GM21423 (cell line): Measurements from ENCODE around the gene TERB1.

ENCODE experiments used
- ATAC-seq: cut with Tn5 transposase; IDR thresholded peaks from one replicate; pipeline ENCODE4 v1.9.1; 2021; ENCODE audit warnings: mild to moderate bottlenecking, moderate library complexity; ENCODE audit not compliant: unreplicated experiment

TERB1 gene

GRCh38 chr16:66750279-66751052 is 50.9 kb downstream of the TERB1 start:
- ATAC-seq = no peak

DNA sequence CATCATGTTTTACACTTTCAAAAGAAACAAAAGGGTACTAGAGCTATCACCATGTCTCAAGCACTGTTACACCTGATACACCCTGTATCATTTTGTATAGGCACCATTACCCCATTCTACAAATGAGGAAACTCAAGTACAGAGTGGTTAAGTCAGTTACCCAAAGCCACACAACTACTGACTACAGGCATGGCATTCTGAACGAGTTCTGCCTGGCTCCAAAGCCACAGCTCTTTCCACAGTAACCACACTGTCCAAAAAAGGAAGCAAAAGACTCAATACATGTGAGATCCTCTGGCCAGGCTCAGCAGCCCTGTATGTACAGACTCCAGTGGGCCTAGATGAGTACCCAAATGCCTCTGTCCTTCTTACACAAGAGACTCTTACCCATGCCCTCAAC is 54.7 kb downstream of the TERB1 start:
- ATAC-seq = peak; percentile 54

DNA sequence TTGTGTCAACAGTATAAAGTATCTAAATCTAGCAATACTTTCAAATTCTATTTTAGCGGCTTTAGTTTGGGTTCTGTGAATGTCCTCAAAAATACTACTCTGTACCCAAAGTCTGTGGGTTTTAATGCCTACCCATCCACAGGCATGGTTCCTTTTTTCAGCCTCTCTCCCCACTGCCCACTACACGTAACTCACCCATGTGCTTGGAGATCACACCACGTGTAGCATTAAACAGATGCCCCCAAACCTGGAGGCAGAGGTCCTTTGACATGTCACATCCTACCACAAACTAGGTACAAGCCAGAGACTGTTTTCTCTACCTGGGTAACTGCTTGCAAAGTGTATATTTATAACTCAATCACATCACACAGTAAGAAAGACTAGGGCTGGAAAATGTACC is 55.3 kb downstream of the TERB1 start:
- no peak for ATAC-seq

- ATAC-seq = no peak
Observed at GRCh38 chr16:66741950-66742808, 59.2 kb downstream of the TERB1 start.

GRCh38 chr16:66741169-66741900 is 60.0 kb downstream of the TERB1 start:
- no peak for ATAC-seq

- ATAC-seq = no peak
Observed at GRCh38 chr16:66740533-66740932, 60.9 kb downstream of the TERB1 start.

- ATAC-seq = no peak
Observed at GRCh38 chr16:66740010-66740409, 61.4 kb downstream of the TERB1 start.

DNA sequence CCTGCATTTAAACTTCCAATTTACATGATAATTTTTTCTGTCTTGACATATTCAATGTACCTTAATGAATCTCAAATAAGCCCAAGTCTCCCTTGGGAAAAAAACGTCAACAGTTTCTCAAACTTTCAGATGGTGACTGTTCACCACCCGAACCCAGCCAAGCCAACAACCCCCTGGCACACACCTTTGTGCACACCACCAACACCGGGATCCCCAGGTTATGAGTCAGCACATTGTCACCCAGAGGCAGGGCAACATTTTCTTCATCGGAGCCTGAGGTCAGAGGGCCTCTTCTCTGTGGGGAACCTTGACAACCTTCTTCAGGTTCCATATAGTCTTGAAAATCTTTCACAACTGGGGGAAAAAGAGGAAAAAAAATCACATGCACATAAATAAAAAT is 65.5 kb downstream of the TERB1 start:
- ATAC-seq = no peak

DNA sequence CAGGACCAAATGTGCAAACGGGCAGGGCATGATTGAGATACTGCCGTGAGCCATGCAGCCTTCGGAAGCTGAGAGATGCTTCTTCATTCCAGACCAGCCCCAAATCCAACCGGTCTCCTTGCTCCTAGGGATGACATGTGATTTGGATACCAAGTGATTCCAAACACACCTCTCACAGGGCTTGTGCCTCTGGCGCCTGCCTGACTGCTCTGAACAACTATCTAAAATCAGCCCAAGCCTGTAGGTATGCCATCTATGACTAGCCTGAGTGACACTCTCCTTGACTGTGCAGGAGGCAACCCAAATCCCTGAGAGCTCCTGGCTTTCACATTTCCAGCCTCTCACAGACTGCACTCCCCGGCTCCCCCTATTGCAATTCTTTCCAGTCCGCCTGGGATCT is 70.3 kb downstream of the TERB1 start:
- no peak for ATAC-seq

DNA sequence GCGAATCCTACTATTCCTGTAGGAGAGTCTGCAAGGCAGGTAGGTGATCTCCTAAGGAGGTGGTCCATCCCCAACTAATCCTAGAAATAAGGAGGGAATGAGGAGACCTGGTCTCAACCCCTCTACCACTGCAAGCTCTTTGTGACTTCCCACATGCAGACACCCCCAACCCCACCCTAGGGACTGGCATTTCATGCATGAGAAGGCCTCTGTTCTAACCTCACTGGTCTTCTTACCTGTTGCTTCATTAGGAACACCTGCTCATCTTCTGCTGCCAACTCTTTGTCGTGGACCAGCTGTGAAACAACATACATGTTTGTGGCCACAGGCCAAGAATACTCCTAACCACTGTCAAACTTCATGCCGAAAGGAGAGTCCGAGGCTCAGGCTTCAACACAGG is 72.6 kb downstream of the TERB1 start:
- no peak for ATAC-seq

DNA sequence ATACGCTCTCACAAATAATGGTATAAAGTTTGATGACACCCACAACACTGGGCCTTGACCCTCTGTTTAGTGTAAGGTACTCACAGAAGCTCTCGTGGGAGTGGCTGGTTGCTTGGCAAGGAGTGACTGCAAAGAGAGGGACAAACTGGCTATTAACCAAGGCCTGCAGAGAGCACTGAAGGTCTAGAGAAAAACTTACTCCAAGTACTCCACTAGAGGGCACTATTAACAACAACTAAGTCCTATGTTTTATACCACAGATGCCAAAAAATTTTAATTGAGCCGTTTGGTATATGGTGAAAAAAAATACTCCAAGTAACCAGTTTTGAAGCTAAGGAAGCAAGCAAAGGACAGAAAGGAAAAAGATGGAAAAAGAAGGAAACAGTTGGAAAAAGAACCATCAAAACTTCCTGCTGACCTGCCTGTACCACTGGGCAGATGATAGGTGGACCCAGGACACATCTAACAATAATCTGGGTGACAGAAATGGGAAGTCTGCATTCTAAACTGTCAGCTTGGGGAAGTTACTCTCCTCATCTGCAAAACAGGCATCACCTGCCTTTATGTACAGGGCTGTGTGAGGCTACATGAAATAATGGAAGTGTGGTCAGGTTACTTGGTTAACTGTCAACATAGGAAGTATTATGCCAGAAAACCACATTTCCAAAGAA is 73.1 kb downstream of the TERB1 start:
- no peak for ATAC-seq

GRCh38 chr16:66720766-66721165 is 80.6 kb downstream of the TERB1 start:
- ATAC-seq = no peak

DNA sequence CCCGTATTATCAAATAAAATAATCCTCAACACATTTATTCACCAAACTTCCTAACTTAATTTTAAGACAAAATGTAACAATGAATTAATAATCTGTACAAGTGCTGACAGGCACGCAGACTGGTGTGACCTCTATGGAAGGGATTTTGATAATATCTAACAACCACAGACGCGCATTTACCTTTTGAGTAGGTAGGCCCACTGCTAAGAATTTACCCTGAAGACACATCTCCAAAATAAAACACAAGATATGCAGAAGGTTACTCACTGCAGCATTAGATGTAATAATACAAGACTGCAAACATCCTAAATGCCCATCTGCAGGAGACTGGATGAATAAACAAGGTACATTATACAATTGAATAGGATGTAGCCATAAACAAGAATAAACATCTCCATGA is 82.1 kb downstream of the TERB1 start:
- no peak for ATAC-seq

- no peak for ATAC-seq
Observed at GRCh38 chr16:66717776-66718175, 83.6 kb downstream of the TERB1 start.

- no peak for ATAC-seq
Observed at GRCh38 chr16:66717112-66717675, 84.2 kb downstream of the TERB1 start.

GRCh38 chr16:66714654-66715307 is 86.6 kb downstream of the TERB1 start:
- ATAC-seq = no peak

DNA sequence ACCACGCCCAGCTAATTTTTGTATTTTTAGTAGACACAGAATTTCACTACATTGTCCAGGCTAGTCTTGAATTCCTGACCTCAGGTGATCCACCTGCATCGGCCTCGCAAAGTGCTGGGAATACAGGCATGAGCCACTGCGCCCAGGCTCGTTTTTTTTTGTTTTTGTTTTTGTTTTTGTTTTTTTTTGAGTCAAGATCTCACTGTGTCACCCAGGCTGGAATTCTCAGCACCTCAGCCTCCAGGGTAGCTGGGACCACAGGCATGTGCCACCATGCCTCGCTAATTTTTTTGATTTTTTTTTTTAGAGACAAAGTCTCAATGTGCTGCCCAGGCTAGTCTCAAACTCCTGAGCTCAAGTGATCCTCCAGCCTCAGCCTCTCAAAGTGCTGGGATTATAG is 87.3 kb downstream of the TERB1 start:
- ATAC-seq = no peak

DNA sequence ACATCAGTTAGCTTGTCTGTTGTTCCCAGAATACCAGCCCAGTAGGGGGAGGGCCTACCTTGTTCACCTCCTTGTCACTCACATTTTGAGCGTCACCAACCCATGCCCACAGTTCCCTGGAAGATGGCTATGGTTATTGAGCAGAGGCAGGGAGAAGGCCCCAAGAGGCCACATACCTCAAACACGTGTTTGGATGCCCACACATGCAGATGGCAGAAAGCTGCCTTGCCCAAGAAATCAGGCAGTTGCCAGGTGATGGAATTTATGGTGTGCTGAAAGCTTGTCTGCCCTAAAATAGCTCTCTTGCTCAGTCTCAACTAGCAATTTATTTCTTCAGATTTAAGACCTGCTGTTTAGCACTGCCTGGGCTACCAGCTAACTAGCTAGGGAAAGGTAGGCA is 88.3 kb downstream of the TERB1 start:
- ATAC-seq = no peak

DNA sequence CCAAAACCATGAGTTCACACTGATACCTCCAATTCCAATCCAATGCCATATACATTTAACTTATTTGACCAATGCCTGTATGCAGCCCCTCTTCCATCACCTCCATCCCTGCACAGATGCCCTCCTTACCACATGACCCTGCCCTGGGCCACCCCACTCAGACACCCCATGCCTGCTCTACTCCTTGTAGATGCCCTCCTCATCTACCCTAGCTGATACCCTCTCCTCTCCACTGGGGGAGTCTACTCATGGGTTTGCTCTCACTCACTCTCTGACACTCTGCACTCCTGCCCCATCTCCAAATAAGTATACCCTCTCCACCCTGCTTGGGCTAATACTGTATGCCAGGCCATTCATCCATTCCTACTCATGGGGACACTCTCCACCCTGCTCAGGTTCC is 88.9 kb downstream of the TERB1 start:
- no peak for ATAC-seq

GRCh38 chr16:66711581-66711980 is 89.8 kb downstream of the TERB1 start:
- ATAC-seq = no peak
